GM03348 (cell line): Measurements from ENCODE around the gene RBBP9.
"Not testable (repeated sequence)": the region's sequence is repeated elsewhere in the genome, so short reads cannot be mapped to it uniquely, and the experiment has no call there.

Experiments used
- DNase-seq: peaks from one replicate; pipeline ENCODE4 v3.0.0; 2012; ENCODE audit warnings: low spot score

Gene RBBP9

DNA sequence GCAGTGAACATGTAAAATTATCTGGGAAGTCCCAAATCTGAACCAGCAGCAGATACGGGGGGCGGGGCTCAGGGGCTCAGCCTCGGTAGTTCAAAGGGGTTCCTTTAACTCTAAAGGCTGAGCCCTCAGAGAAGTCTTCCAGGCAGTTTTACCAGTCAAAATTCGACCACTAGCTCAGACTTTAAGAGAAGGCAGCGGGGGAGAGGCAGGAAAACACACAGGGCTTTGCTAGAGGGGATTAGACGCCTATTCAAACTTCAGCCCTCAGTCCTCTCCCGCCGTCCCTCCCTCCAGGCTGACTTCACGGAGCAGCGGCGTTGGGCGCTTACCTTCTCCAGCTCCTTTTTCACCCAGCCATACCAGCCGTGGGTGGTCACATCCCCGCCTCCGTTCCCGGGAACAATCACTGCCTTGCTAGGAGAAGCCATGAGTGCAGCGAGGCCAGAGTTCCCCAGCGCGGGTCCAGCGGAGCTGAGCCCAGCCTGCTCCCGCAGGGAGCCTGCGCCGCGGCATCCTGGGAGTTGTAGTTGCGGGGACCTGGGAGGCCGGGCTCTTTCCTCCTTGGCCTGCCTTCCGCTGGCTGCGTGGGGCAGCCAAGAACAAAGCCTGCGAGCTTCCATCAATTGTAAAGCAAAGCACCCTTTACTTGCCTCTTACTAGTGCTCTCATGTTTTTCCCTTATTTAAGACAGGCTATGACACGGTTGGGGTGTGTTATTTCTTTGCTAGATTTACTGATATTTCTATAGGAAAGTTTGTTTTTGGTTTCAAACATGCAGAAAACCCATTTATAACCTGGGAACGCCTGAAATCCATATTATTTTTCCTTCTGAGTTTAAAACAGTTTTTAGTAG is at the start of gene RBBP9:
Gene RBBP9, minus strand, starts transcription at position 486 of the 853 bp plus-strand sequence. Its CDS starts 58 bp downstream, at position 428.
- peak; percentile 92 for DNase-seq

DNA sequence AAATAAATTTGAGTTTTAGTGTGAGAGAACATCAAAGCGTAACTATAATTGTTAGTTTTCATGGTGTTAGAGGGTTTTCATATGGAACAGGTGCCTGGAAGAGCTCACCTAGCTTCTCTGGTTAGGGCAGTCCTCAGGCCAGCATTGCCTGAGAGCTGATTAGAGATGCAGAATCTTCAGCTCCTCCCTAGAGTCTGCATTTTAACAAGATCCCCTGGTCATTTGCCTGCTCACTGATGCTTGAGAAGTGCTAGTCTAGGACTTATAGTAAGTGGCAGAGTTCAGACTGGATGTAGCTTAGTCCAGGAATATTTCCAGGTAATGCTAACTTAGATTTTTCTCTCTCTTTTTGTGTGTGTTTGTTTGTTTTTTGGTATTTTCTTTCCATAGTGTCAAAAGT is 48.5 kb upstream of the RBBP9 start:
- no peak for DNase-seq

DNA sequence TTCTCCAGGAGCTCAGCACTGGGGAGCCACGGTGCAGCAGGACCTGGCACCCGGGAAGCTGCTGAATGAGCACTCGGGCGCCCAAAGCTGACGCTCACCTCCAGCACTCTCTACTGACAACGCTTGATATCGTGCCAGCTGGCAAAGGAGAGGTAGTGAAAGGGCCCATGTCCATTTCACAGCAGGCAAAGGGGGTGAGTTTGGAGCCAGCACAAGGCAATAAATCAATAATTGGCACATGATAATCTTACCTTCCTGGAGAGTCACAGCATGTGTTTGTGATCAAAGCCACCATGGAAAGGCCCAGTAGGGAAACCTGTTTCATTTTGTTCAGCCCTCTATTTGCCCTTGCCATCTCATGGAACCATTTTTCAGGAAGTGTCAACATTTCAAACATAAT is 46.9 kb upstream of the RBBP9 start:
- DNase-seq = no peak

DNA sequence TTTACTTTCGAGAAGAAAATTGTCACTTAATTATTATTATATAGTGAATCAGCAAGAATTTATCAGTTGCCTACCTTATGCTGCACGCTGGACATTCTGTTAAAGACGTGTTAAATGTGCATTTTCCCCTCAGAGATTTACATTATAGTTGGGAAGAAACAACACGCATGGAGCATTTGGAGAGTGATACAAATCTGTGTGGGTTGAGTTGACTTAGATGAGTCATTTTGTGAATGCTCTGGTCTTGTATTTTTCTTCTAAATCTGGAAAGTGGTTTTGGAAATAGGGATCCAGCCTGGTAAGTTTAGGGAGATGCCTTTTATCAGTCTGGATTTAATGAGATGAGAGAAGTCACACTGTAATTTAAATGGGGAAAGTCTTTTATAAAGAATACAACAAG is 46.2 kb upstream of the RBBP9 start:
- DNase-seq = peak; percentile 19

DNA sequence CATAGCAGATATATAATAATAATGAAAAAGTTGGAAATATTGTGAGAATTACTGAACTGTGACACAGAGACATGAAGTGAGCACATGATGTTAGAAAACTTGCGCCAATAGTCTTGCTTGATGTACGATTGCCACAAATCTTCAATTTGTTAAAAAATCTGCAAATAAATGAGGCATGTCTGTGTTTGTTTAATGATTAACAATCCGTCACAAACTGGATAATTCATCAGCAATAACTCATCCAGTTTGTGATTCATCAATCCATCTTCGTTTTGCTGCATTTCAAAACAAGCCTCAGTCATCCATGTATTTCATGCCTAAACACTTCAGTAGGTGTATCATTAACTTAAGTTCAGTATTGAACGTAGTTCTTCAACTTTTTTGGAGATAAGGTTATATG is 44.7 kb upstream of the RBBP9 start:
- DNase-seq = no peak

DNA sequence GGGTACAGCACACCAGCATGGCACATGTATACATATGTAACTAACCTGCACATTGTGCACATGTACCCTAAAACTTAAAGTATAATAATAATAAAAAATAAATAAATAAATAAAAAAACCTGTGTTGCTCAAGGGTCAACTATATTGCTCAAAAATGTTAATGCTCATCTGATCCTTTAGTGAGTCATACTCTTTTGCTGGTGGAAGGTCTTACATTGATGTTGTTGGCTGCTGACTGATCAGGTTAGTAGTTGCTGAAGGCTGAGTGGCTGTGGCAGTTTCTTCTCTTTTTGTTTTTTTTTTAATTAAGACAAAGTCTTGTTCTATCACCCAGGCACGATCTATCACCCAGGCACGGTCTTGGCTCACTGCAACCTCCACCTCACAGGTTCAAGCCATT is 40.6 kb upstream of the RBBP9 start:
- no peak for DNase-seq

DNA sequence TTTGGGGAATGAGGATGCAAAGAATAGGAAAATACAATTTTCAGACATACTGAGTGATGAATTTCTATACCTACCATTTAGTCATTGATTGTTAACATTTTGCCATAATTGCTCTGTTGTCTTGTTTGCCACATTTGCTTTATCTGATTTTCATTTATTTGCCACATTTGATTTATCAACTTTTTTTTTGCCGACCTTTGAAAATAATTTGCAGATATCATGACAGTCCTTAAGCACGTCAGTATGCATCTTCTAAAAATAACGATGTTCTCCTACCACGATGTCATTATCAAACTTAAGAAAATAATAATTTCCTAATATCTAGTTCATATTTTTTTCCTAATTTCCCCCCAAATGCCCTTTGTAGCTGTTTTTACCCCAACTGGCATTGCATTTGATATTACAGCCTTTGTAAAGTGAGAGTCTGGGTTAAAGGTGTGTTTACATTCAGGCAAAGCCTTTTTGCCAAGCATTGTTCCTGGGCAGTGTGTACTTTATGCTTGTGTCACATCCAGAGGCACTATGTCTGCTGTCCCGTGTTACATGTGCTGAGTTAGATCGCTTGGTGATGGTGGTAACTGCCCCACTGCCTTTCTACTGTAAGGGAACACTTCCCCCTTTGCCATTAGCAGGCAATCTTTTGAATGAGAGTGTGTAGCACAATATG is 37.1 kb upstream of the RBBP9 start:
- DNase-seq = no peak

DNA sequence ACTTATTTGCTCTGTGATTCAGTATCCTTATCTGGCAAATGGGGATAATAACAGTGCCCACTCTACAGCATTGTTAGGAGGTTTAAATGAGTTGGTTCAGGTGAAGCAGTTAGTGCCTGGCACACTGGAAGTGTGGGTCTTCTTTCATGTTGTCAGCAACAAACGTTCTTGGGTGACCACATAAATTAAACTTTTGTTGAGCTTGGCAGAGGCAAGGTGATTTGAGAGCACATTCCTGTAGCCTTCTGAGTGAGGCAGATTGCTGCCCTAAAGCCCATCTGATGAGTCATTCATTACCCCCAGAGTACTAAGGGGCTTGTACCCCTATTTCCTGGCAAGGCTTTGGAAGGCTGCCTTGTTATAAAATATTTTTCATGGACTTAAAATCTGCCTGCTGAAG is 36.5 kb upstream of the RBBP9 start:
- no peak for DNase-seq

DNA sequence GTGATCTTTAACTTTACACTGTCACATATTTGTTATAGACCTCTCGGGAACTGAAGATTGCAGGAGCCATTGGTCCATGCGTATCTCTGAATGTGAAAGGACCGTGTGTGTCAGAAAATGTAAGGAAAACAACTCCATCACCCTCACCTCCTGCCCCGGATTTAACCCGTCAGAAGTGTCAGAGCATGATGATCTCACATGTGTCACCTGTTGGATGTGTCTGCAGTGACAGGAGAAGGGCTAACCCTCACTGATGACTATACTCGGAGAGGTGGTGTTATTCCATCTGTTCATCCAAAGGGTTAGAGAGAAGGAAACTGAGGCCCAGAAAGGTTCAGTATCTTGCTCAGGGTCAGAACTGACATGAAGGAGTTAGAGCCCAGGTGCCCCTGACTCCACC is 35.6 kb upstream of the RBBP9 start:
- no peak for DNase-seq

DNA sequence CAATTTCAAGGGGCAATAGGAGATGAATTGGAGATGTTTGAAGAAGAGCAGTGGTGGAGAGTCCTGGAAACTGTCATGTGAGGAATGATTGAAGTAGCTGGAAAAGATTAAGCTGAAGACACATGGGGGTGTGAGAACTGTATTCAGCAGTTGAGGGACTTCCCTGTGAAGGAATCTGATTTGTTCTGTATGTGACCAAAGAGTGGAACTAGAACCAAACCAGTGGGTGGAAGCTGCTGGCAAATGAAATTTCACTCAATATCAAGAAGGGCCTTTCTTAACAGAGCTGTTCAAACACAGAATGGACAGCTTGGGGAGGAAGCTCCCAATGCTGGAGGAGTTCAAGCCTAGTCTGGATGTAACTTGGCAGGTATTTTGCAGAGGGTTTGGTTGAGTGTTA is 32.0 kb upstream of the RBBP9 start:
- DNase-seq = no peak

DNA sequence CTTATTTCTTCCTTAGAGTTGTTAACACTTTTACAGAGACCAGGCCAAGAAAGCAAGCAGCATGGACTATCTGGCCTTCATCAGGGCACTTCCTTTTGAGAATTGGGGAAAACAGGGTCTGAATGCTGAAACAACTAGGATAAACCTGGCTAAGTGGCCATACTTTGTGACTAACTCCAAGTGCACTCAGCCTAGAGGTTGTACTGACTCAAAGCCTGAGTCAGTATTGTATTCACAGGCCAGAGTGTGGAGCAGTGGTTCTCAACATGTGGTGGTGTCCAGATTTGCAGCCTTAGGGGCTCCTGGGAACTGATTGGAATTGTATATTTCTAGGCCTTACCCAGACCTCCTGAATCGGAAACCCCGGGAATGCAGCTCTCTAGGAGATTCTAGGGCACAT is 30.8 kb upstream of the RBBP9 start:
- DNase-seq = peak; percentile 49

DNA sequence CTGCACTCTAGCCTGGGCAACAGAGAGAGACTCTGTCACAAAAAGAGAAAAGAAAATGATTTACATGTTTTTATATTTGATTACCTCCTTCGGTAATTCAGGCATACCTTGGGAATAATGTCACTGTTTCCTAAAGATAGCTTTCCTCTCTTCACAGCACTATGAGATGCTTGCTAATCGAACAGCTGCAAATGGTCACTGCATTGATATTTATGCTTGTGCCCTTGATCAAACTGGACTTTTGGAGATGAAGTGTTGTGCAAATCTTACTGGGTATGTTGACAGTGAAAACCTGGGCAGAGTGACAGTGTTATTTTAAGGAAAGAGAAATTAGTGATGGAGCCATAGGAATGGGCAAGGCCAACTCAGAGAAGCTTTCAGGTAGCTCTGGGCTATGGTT is 30.3 kb upstream of the RBBP9 start:
- no peak for DNase-seq

DNA sequence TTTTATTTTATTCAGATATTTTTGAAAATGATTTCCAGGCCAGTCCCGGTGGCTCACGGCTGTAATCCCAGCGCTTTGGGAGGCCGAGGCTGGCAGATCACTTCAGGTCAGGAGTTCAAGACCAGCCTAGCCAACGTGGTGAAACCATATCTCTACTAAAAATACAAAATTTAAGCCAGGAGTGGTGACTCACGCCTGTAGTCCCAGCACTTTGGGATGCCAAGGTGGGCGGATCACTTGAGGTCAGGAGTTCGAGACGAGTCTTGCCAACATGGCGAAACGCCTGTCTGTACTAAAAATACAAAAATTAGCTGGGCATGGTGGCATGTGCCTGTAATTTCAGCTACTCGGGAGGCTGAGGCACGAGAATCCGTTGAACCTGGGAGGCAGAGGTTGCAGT is 29.7 kb upstream of the RBBP9 start:
- DNase-seq = not testable (repeated sequence)

DNA sequence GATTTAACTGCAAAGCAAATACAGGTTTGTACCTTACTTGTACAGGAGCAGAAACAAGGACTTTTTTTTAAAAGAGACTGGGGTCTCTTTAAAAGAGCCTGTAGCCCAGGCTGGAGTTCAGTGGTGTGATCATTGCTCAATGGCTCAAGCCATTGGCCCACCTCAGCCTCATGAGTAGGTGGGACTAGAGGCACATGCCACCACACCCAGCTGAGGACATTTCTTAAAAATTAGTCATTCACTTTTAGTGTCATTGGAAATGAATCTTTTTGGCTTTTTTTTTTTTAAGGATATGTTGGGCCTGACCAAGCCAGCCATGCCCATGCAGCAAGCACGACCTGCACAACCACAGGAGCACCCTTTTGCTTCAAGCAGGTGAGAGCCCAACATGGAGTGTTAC is 27.6 kb upstream of the RBBP9 start:
- peak; percentile 55 for DNase-seq

DNA sequence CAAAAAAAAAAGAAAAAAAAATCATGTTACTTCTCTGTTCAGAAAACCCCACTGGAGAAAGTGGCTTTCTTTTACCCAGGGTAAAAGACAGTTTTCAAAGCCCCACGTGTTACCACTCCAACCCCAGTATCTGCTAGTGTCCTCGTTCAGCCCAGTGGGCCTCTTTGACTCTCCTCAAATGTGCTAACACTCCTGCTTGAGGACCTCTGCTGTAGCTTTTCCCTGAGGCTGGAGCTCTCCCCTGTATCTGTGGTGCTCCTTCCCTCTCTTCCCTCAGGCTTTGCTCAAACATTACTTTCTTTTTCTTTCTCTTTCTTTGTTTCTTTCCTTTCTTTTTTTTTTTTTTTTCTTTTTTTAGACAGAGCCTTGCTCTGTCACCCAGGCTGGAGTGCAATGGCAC is 26.0 kb upstream of the RBBP9 start:
- DNase-seq = no peak

DNA sequence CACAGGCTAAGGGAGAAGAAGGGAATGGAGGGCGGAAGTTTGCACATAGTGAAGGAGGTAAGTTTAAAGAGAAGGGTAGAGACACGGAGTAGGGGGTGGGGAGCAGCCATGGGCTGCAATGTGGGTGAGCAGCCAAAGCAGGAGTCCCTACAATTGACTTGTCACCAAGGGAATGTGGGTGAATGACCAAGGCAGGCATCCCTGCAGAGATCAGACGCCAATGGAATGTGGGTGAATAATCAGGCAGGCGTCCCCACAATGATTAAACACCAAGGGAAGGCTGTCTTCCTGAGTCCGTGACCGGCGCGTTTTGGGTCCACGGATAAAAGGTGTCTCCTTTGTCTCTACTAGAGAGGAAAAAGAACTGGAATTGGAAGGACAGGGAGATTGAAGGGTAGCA is 25.0 kb upstream of the RBBP9 start:
- DNase-seq = not testable (repeated sequence)

DNA sequence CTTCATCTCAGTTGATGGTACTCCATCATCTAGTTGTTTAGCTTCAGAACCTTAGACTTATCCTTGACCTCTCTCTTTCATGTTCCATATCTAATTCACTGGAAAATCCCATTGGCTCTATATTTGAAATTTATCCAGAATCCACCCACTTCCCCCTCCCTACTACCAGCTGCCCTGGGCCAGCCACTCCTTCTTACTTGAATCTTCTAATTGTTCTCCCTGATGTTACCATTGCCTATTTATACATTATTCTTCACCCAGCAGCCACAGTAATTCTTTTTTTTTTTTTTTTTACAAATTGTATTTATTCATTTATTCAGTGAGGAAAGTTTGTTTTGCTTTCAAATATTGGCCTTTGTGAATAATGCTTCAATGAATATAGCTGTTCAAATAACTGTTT is 18.9 kb upstream of the RBBP9 start:
- no peak for DNase-seq

DNA sequence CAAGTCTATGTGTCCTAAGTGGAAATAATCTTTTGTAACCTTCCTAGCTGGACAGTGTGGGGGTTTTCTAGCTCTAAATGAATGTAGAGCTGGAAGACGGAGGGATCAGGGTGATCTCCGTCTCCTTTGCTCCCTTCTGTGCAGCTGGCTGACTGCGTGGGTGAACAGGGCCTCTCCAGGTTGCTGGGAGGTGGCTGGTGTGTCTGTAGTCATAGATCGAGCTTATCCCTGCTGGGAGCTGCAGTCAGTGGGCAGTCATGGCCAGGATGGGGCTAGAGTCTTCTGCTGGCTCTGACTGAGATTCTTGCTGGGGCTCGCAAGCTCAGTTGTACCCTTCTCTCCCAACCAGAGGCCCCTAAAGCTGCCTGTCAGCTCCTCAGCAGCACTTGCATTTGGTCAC is 17.1 kb upstream of the RBBP9 start:
- DNase-seq = no peak

DNA sequence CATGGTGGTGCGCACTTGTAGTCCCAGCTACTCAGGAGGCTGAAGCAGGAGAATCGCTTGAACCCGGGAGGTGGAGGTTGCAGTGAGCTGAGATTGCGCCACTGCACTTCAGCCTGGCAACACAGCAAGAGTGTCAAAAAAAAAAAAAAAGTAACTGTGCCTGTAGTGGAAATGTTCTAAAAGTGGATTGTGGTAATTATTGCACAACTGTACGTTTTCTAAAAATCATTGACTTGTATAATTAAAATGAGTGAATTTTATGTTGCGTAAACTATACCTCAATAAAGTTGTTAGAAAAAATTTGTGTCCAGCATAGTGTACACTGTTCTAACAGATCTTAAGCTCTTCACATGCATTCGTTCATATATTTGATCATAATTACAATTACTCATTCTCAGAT is 16.2 kb upstream of the RBBP9 start:
- no peak for DNase-seq

DNA sequence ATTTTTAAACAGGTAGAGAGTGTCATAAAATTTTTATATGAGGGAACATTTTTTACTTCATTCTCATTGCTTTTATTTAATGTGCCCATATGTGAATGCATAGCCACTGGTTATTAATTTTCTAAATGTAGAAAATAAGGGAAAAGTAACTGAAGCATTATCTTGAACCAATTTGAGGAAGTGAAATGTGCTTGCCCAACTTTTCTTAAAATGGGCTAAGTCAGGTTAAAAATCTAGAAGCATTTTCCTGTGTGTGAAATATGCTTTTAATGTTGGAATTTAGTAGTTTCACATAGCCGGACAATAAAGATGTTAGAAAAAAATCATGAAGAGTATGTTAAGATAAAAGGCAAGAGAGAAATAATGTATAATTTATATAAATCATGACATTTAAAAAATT is 14.5 kb upstream of the RBBP9 start:
- no peak for DNase-seq

DNA sequence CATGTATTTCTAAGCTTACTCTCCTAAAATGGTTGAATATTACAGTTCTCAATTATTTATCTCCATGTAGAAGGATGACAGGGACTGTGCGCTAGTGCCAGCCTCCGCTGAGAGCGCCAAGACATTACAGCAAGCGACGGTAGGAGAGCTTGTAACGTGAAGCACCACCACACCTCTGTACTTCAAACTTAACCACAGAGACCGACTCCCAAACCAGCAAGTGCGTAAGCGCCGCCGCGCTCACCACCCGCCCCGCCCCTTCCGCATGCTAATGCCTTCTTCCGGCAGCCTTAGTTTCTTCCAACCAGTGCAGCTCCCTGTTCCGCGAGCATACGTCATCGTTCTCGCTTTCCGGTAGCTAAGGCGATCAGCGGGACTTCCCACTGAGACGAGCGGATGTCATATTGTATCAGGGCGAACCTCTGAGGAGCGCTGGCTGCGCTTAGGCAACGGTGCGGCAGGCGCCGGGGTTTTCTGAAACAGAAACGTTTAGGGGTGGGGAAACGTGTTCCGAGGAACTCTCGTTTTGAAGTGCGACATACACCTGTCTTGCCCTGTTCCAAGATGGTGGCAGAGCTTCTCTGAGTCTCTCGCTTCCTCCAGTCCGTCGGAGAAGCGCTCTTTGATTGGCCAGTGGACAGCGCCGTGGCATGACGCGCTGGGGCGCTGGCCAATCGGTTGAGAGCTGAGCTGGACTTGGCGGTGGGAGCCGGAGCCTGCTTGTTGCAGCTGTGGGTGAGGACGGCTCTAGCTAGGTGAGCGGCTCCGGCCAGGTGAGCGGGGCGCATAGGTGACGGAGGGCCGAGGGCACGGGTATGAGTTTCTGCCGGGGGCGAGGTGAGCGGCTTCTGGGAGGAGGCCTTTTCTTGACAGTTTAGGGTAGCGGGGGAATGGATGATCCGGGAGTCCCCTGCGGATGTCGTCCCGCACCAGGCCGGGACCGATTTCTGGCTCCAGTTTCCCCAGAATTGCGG is 10.5 kb upstream of the RBBP9 start, which contains the start of gene SEC23B:
Gene SEC23B, plus strand, starts transcription at position 723 of the 974 bp plus-strand sequence. CDS start 2,896 bp downstream, outside the sequence.
- DNase-seq = peak; percentile 97

DNA sequence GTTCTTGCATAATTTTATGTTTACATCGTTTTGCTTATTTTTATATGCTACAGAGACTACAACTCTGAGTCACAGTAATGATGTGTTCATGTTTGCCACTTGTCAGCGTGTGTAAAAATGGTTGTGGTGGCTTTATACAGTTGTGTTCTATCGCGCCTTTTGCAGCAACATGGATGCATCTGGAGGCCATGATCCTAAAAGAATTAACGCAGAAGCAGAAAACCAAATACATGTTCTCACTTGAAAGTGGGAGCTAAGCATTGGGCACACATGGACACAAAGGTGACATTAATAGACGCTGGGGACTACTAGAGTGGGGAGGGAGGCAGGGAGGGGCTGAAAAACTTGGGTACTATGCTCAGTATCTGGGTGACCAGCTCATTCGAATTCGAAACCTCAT is 9.7 kb upstream of the RBBP9 start:
- DNase-seq = no peak
